Activated gamma-delta T cell treated with Interleukin-2 at 50 U/mL for 16 hours (primary cell): ENCODE results near the gene CSMD2.

Experiments
- DNase-seq: peaks from one replicate; pipeline ENCODE4 v3.0.0-alpha.2; 2020

CSMD2 gene

DNA sequence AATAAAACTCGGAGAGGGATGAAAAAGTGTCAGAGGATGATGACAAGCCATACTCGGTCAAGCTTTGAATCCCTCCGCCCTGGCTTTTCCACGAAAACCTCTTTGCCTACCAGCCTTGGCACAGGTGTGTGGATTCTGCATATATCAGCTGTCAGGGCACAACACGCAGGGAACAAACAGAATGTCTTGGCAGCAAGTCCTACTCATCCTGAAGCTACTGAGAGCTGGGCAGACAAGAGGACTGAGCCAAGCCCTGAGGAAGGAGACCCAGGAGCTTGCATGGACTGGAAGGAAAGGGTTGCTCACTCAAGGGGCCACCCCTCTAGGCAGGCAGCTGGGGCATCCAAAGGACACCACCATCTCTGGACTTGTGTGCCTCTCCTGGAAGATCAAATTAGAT is 168.7 kb downstream of the CSMD2 start:
- DNase-seq: no peak

DNA sequence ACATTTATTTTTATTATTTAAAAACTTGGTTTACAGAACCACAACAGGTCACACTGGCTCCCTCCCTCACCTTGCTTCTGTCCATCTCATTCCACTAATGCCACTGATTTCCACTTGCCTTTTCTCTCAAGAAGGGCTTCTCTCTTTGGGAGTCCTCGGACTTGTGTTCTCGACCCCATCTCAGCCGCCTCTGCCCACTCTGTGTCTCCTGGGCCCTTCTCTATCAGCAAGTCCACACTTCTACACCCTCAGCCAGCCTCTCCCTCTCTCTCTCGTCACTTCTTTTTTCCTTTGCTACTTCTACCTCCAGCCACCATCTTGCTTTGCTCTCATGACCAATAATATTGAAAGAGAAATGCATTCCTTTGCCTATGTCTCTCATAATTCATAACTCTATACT is 171.7 kb downstream of the CSMD2 start:
- no peak for DNase-seq

DNA sequence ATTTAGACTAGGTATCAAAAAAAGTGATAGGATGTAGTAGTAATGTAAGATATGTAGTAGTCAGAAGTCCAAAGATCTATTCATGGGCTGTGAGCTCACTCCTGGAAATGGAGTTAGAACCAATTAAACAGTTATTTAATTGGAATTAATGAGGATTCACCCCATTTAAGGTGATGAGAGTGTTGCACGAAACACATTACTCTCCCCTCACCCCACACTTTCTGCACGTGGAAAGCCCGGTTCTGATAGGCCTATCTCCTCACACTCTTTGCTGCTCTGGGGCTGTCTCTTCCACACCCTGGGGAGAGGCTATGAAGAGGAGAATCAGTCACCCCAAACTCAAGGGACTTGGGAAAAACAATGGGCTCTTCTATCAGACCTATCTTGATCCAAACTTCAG is 174.7 kb downstream of the CSMD2 start:
- DNase-seq: no peak

DNA sequence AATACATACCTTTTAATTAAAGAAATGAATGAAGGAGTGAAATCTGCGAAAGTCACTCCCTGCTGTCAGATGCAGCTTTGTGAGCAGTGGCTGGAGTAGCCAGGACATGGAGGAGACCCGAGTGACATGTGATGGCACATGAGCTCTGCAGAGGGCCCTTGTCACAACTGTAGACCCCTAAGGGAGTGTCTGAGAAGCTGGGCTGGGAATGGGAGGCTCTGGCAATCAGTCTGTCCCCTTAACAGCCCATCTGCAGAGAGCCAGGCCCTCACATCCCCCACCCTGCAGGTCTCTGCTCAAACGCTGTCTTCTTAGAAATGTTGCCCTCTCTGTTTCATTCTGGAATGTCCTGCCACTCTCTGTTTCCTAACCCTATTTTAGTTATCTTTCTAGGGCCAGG is 176.9 kb downstream of the CSMD2 start:
- DNase-seq: no peak

DNA sequence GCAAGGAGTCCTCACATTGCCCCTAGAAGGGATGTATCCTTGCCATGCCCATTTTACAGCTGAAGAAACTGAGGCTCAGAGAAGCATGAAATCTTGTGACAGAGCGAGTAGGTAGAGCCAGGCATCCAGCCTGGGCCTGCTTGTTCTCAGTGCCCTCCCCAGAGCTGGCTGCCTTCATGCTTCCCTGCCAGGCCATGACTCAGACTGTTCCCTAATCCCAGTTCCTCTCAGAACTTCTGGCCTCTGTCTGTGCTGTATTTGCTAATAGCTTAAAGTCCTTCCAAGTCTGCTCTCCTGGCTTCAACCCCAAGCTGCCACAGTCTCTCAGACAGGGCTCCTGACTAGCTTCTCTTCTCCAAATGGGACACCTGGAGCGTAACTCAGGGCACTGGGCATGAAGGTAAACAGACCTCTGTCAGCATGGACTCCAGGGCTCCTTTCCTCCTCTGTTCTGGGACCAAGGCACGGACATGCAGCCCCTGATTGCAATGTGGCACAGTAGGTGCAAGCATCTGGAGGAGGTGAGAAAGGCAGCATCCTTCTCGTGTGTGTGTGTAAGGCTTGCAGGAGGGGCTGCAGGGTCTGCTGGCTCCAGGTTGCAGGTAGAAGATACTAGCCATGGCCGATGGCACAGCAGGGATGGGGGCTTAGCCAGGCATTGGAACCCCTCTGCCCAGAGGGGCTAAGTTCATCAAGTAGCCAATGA is 178.5 kb downstream of the CSMD2 start:
- DNase-seq: no peak

DNA sequence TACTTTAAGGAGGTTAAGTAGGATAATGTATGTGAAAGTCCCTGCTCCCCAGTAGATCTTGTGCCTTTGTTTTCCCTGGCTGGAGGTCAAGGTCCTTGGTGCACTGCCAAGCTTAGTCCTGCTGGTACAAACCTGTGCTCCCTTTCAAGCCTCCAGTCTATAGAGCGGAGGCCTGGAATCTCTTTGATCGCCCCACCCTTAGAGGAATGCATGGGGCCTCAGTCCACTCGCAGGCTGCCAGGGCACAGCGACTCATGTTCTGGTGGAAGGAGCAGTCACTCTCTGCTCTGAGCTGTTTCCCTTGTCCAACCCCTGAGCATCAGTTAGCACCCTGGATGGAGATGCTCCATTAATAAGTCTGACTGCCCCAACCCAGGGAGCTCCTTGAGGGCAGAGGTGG is 179.4 kb downstream of the CSMD2 start:
- no peak for DNase-seq

DNA sequence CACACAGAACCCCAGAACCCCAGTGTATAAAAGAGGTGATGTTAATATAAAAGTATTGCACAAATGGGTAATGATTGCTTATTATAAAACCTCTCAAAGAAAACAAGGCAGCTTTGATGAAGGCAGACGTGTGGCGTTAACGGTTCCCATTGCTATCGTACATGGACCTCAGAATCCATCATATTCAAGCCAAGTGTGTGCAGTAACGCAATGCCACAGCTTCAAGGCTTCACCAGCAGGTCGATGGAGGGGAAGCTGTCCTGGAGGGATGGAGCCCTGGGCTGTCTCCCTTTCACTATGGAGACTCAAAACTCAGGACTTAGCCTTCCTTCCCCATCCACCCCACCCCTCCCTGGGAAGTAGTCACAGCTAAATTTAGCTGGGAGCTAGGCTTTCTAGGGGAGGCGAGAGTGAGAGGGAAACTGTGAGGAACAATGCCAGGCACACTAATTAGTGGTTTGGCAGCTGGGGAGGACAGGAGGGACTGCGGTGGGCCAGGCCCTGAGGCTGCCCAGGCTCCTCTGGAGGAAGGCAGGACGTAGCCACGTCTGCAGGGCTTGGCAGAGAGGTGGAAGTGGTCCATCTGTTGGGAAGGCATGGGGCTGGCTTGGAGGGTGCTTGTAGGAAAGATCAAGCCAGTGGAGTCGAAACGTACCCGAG is 180.0 kb downstream of the CSMD2 start:
- no peak for DNase-seq

DNA sequence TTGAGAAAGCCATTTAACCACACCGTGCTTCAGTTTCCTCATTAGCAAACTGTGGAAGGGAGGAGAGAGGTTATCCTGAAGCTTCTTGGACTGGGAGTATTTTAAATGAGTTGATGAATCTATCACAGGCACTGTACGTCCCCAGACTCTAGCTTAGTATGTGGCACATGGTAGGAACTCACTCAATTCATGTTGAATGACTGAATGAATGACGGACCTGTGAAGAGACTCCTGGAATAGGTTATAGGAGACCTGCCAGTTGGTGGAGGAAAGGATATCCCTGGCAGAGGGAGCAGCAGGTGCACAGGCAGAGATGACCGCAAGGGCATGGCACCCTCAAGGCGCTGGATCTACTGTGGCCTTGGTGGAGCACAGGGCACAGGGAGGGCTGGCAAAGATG is 182.6 kb downstream of the CSMD2 start:
- DNase-seq: no peak

DNA sequence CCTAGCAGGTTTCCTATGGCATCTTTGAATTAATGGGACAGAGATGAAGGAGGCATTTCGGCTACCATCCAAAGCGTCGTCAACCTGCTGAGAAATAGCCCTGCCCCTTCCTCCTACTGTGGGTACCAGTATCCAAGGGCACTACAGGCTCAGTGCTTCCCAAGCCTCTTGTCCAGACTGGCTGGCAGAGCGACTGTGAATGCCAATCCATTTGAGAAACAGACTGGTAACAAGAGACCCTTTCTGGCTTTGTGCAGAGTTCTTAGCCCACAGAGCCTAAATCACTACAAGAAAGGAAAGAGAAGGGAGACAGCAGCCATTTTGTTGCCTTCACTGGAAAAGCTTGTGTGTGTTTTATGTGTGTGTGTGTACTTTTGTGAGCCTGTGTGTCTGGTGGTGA is 185.7 kb downstream of the CSMD2 start:
- DNase-seq: no peak

DNA sequence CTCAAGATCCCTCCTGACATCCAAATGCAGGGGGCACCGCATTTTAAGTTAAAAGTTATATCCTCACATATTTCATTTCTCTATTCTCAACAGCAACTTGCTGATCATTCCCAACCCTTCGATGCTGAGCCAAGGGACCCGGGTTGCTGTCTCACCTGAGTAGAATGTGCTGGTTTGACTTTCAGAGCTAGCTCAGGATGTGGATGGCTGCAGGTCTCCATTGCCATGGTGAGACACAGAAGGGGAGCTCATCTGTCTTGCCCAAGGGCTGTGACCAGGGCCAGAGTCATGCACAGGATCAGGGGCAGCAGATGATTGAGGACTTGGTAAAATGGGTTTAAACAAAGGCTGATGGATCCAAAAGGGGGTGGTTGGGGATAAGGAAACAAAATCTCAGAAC is 189.1 kb downstream of the CSMD2 start:
- no peak for DNase-seq

DNA sequence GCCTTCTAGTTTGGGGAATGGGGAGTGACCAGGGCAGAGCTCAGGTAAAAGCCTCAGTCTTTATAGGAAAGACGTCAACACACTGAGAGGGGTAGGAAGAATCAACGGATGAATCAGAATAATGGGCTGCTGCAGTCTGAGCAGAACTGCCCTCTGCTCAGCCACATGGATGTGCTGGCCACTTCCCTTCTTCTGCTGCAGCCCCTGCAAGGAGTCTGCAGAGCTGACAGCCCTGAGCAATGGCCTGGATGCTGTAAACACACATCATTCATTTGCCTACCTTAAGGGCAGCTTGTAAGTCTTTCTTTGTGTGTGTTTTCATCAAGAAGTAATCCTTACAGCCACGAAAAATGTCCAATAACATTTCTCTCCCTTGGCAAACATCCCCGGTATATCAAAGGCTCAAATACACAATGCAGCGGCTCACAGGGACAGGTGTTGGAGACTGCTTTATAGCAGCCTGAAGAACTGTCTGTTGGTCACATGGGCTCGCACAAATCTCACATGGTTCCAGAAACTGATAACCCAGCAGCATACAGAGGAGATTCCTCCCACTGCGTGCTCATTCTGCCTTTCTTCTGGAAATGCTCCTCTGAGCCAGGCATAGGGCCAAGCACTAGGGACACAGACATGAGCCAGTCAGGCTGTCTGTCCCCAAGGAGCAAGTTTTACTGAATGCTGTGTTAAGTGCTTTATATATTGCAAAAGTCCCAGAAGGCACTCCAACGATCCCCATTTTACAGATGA is 191.1 kb downstream of the CSMD2 start:
- DNase-seq: no peak

DNA sequence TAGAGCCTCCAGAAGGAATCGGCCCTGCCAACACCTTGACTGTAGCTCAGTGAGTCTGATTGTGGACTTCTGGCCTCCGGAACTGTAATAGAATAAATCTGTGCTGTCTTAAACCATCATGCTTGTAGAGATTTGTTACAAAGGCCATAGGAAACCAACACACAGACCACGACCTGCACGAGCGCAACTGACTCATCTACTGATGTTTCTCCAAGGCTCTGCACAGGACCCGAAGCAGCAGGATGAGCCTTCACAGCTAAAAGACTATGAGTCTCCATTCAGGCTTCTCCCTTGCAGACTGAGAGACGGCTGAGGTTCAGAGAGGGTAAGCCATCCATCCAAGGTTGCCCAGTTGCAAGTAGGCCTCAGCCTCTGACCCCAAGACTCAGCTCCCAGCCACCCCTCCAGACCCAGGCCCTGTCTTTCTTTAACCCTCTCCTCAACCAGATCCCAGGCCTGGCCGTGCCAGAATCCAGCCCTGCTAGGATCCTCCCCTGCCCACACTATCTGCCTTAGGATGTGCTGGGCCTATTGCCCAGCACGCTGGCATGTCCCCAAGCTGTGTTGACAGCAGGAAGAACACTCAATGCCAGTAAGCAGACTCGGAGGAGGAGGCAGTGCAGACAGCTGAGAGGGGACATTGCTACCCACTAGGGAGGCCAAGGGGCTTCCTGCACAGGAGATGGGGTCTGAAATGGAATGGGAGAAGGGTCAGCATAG is 192.2 kb downstream of the CSMD2 start:
- no peak for DNase-seq

DNA sequence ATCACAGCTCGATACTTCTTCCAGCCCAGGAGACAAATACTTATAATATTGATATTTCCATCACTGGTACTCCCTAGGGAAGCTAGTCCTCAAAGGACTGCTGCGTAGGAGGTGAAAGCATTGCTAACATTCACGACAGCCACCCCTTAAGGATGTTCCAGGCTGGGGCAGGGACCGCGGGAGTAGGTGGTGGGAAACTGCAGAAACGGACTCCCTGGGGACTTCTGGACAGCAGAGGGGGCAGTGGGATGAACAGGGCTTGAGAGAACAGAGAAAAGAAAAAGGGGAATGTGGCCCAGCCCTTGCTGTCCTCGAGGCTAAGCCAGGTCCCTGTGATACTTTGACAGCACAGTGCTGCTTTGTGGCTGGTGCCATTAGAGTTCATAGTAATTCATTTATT is 193.1 kb downstream of the CSMD2 start:
- DNase-seq: no peak

DNA sequence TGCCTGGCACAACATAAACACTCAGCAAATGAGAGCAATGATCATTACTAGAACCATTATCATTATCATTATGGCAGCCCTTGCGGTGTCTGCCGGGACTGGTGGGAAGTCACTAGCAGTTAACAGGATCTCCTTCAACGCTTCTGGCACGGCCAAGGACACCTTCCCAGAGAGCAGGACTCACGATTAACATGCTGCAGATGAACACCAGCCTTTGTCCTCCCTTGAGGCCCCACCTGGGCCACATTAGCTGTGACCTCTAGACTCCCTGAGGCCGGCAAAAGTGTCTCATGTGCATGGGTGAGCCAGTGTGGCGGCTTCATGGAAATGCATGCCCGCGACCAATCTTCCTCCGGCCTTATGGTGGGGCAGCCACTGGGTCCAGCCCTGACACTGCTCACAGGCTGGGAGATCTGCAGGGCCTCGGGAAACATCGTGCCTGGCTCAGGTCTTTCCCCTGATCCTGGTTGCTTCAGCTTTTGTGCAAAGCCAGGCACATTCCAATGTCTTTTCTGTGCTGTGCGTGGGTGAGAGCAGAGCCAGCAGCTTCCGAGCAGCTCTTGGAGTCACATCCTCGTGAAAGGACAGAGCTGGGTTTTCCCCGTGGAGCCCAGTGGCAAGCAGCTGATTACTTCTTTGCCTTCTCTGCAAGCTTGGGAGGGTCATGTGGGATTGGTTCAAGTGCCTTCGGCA is 193.9 kb downstream of the CSMD2 start:
- no peak for DNase-seq

DNA sequence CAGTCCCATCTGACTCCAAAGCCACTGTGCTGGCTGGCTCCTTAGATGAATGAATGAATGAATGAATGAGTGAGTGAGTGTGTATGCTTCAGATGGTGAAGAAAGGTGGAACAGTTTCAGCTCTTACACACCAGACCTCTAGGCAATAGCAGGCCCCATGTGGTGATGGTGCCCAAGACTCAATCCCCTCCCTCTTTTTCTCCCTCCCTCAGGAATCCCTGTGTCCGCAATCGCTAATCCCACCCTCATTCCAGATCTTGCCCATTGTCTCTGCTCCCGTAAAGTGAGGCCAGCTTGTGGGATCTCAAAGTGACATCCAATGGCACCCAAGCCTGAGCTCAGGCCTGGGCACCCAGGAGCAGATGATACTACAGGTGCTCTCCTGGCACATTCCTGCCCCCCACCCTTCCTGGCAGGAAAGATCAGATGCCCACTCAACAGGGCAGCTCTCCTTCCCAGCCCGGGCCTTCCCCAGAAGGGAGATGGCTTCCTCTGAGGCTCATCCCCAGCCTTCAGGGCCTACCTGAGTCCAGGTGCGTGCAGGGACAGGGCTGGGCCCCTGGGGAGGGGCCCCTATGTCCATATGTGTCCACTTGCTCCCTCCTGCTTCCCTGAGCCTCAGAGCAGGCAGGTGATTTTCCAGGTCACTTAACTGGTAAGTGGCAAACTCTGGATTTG is 194.7 kb downstream of the CSMD2 start:
- DNase-seq: no peak

DNA sequence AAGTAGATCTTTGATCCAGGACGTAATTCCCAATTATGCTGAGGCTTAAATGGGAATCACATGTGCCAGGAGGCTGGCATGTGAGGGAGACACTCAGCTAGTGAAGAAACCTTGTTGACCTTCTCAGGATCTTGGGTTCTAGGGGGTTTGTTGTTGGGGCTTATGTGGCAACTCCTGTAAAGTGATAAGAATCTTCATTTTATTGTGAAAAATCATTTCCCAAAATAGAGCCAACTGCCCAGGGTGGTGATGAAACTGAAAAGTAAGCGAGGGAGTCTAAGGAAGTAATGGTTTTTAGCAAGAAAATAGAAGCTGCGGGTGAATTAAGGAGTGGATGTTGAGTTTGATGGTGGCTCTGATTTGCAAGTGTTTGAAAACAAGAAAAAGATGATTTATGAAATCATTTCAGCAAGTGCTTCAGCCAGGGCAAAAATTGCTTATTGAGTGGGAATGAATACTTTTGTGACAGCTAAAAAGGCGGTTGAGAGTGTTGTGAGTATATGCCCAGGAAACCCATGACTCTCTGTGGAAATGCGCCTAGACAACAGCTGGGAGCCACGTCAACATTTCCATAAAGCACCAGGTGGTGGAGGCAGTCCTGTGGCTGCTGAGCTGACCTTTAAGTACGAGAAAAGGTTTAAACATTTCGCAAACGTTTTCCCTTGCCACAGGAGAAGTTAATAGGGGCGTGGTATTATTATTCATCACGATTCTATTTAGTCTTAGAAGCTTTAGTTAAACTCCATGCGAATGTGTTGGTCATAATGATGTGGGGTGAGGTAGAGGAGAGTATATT is 198.5 kb downstream of the CSMD2 start:
- DNase-seq: no peak

DNA sequence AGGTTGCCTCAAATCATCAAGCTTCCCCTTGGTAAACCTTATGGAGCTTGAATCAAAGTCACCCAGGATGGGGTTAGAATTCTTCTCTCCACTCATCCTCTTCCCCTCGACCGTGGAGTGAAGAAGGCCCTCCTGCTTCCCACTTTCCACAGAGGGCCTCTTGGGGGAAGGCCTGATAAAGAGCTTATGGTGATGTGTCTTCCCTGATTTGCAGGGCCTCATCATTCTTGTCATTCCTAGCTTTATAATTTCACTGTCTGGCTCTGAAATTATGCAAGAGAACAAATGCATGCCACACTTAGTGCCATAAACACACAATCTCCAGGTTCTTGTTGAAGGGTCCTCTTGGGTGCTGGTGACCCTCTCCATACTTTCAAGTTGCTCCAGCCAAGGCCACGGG is 199.9 kb downstream of the CSMD2 start:
- no peak for DNase-seq

DNA sequence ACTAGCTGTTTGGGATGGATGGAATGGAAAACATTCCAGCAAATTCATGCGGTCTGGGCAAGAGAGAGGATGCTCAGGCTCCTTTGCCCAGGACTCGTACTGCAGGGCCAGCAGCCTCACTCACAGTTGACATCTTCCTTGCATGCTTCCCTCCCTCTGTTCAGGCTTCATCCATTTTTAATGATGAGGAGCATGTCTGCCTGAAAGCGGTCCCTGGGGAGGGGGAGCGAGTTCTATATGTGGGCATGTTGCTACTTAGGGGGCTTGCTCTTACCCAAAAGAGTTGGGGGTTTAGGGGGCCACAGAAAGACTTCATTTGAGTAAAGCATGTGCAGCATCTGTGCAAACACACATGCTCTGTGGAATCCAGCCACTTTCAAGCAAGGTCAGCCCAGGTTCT is 203.0 kb downstream of the CSMD2 start:
- DNase-seq: no peak

DNA sequence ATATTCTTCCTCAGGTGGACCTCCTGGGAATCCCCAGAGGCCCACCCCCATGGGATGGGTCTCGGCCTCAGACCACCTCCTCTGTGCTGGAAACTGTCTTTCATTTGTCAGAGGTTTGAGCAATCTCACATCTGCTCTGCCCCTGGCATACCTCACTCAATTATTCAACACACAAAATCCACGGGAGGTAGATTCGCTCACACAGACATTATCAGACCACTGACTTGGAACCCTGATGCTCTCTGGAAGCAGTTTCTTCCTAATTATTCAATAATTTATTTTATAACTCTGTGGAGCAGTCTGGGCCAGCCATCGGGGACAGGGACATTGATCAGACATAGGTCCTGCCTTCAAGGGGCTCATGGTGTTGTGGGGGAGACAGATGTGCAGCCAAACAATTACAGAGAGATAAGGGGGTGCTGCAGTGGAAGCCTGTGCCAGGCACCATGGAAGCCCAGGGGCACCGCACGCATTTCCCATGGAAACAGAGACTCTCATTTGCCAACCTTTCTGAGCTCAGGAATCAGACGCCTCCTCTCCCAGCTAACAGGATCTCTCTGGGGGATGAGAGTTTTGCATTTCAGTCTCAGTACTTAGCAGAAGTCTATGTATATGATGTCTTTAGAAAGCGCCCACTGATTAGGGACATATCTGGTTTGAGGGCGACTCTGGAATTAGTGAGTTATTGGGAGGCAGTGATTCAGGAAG is 204.7 kb downstream of the CSMD2 start:
- no peak for DNase-seq

DNA sequence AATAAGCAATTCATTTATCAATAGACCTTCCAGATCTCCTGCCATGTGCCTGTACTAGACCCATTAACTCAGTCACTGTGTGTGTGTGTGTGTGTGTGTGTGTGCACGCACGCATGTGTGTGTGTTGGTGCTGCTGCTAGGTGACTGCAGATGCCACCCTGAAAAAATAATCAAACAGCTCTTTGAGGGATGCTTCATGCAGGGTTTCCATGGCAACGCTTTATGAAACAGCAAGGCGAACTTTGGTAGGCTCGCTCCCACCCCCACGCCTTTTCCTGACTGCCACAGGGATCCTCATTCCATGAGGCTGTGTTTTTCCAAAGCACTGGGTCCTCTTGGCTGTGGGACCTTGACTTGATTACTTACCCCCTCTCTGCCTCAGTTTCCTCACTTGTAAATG is 207.2 kb downstream of the CSMD2 start:
- DNase-seq: no peak

DNA sequence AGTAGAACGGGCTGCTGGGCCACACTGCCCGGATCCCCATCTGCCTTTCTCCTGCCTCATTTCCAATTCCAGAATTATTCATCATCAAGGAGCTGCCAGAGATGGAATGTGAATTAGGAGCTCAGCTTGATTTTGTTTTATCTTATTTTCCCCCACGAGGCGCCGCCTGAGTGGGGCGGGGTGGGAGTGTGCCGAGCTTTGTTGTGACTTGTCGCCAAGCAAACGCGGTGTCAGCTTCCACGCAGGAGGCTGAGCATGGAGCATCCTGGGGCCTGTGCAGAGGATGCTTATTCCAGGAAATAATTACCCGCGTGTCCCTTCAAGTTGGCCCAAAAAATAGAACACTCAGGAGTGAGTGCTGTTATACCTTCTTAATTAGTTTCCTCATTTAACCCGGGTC is 209.9 kb downstream of the CSMD2 start:
- no peak for DNase-seq
